GM19240 (cell line): ENCODE data around the gene ARHGAP24.
"Not testable (repeated sequence)": the region's sequence is repeated elsewhere in the genome, so short reads cannot be mapped to it uniquely, and the experiment has no call there.

Source experiments
- DNase-seq: peaks from one replicate; pipeline ENCODE4 v3.0.0; 2011; ENCODE audit warnings: low spot score; ENCODE audit not compliant: insufficient read length

The ARHGAP24 gene

DNA sequence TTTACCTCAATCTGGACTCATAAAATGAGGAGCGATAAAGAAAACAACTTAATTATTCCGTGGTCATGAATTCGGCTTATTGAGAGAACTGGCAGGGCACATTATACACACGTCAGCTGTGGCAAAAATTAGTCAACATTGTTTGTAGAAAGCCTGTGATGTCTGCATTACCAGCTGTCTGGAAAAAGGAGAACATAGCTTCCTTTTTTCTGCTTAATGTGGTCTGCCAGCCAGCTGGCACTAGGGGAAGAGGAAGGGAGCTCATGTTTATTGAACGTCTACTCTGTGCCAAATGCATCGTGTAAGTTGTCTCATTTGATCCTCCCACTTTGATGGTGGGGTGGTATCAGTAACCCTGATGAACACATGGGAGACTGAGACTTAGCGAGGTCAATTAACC, 367.6 kb downstream of the ARHGAP24 start:
- no peak for DNase-seq

DNA sequence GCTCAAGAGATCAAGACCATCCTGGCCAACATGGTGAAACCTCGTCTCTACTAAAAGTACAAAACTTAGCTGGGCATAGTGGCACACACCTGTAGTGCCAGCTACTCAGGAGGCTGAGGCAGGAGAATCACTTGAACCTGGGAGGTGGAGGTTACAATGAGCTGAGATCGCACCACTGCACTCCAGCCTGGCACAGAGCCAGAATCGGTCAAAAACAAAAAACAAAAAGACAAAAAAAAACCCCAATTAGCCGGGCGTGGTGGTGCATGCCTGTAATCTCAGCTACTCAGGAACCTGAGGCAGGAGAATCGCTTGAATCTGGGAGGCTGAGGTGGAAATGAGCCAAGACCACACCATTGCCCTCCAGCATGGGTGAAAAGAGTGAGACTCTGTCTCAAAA, 378.8 kb downstream of the ARHGAP24 start:
- DNase-seq, result not testable (repeated sequence)

DNA sequence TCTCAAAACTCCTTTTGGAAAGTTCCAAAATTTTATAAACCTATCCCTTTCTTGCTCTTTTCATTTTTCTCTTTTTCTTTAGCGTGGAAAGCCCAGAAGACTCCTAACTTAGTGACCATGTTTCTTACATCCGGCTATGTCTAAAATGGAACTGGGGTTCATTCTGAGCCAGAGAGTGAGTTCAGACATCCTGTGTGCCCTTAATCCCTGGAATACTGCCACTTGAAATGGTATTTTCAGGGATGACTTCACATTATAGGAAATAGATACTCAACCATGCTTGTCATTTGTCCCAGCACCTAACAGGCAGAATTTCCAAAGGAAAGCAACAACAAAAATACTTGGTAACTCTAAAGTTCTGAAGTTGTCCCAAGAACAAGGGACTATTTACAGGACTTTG, 379.6 kb downstream of the ARHGAP24 start:
- DNase-seq, result no peak

DNA sequence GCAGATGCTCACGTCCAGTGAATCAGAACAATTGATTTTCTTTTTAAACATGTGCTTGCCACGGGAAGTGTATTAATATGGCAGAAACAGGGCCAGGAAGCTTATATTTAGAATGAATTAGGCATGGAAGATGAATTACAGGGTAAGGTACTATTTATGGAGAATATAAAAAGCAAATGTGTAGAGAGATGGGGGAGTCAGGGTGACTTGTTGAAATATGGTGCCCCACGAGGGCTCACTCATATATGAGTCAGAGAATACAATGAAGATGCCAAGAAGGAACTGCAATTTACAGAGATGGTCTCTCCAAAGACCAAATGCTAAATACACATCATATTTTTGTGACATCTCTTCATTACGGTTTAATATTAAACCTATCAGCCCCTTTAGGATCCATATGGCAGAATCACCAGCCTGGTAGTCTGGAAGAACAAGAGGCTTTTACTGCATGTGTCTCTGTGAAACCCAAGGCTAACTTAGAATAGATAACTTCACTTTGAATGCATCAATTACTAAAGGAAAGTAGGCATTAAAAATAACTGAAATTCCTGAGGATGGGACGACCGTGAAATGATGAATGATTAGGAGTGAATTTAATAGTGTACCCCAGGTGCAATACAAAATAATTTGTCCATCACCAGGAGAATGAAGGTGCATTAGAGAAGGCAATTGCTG, 385.3 kb downstream of the ARHGAP24 start:
- DNase-seq, result no peak

DNA sequence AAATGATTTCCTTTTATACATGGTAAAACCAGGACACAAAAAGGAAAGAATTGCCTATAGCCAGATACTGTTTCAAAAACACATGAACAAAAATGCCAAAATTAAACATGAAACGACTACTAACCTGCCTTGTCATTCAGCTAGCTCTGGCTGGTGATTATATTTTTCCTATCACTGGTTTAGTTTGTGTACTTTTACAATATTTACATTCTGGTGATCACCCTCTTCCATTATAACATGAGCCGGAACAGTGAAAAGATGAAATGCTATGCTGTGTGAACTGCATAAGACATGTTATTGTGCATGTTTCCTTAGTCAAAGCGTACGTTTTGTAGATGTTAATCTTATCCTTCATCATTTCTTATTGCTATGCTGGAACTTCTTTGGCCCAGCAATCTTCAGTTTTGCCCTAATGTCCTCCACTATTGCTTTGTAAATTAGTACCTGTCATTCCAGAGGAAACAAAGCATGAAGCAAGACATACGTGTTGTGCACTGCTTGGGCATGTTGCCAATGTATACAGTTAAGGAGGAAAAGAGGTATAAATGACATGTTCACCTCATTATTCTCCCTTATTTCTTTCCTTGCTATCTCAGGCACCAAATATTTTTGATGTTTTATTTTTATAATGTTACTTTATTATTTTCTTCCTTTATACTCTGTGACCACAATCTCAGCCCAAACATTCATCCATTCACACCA, 386.3 kb downstream of the ARHGAP24 start:
- DNase-seq, result no peak

DNA sequence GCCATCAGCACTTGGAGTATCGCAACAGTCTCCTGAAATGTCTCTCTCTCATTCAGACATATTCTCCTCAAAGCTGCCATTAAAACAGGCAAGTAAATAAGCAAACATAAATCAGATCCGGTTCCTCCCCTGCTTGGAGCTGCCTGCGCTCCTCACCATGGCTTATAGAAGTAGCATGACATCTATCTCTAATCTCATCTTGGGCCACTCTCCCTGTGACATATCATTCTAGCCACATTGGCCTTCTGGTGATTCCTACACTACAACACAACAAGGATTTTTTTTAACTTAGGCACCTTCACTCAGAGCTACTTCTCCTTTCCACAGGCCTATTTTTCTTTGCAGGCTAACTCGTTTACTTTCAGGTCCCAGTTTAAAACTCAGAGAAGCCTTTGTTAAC, 387.9 kb downstream of the ARHGAP24 start:
- DNase-seq, result no peak

DNA sequence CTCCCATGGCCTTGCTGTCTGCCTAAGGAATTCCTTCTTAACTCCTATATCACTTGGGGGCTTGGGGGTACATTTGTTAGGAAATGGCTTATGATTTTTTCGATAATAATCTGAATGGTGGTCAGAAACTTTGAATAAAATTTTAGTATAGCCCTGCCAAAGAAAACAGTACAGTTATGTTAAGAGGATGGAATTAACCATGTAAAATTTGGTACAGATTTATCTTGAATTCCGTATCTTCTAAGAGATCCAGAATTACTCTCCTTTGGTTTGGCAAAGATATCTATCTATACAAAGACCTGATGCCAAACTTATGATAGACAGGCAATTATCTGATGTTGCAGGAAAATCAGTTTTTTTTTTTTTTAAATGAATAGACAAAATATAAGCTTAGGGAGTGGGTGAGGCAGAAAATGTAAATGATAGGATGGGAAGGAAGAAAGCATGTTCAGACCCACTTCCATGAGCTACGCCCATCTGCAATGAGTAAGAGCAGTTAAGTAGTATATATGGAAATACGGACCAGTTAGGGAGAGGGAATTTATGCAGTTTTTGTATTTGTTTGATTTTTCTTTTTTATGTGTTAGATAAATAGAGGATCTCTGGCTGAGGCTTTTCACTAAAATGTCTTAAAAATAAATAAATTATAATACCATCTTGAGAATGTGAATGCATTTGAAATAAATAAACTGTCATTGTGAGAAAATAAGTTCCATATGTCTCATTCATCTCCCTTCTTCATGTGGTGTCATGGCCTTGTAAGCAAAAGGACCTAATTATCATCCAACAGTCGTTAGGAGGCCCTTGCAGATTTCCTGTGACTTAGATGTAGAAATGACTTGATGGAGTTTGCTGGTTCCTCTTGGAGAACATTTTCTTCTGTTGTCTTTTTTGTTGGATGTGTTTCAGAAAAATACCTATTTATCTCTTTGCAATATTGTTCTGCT, 389.6 kb downstream of the ARHGAP24 start:
- no peak for DNase-seq

DNA sequence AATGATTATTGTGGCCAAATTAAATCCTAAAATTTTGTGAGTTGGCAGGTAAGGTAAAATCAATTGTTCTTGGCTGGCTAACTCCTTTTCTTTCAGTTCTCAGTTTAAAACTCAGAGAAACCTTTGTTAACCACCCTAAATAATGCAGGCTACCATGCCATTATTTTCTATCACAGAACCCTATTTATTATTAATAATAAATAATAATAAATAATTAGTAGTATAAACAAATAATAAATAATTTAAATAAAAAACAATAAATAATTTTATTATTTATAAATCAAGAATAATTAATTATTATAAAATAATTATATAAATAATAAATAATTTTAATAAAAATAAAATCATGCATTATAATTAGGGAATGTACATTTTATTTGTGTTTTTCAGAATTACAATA, 390.3 kb downstream of the ARHGAP24 start:
- DNase-seq, result no peak

DNA sequence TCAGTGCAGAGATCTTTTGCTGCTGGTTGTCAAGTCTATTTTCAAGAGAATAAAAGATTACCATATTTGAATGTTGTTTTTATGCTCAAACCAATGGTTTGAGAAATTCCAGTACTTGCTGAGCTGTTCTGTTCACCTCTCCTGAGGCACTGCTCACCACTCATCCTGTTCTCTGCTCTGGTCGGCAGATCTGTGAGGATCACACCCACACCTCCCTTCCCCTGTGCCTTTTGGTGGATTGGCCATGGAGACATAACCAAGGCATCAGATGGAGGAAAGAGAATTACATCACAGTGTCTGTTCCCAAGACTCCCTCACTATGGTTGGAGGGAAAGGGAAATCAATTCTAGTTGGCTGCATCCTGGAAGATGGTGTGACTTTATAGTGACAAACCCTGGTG, 391.6 kb downstream of the ARHGAP24 start:
- DNase-seq, result no peak

DNA sequence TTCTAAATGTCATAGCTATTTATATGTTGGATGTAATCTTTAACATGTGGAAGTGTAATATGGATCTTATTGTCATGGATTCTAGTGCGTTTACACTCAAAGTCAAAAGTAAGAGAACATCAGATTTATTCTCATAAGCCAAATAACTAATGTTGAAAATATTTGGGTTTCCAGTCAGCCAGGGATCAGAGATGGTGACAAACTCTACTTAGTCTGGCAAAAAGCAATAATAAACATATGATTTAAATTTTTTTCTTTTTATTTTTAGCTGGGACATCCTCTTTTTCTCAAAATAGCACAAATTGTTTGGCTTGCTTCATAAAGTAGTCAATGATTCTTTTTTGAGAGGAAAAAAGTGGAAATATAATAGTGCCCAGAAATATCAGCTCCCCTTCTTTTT, 392.3 kb downstream of the ARHGAP24 start:
- no peak for DNase-seq

DNA sequence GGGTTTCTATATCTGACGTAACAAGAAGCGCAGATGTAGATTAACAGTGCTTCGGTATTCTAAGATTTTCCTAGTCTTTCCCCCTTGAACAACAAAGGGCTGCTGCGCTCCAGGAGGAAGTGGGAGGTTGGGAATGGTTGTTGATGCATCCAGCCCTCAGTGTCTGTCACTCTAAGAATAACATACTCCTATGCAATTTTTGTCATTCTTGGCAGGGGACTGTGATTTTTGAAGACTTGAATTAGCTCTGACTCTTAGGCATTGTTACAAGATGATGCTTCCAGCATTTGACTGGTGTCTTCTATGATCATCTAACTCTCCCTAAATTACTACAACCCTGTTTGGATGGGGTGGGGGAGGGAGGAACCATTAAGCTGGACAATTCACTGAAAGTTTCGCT, 394.2 kb downstream of the ARHGAP24 start:
- no peak for DNase-seq

DNA sequence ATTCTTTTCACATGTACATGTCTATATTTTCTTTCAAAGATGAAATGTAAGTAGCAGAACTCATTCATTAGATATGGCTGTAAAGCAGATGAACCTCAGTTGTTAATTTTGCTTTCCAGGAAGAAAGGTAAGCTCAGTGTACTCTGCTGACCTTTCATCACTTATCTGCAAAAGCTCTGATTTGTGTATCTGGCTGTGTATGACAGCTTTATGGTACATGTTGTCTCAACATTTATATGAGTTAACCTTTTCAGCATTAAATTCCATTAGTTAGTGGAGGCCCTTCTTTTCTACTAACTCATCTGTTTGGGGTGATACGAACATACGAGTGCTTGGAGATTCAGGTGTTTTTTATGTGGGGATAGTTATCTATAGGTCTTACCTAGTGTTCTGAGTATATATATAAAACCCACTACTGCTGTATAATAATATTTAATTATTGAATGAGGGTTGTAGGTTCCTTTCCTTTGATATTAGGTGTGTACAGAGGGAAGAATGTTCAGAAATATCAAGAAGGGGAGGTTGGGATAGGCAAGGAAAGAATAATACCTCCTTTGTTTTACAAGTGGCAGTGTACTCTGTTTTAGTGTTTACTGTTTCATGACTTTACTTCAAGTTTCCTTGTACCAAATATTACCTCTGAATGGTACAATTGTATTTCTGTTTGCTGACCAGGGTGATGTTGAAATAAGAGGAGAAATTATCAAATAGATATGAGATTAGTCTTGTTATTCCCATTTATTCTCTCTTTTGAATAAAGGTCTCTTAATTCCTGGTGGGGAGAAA, 395.5 kb downstream of the ARHGAP24 start:
- no peak for DNase-seq

DNA sequence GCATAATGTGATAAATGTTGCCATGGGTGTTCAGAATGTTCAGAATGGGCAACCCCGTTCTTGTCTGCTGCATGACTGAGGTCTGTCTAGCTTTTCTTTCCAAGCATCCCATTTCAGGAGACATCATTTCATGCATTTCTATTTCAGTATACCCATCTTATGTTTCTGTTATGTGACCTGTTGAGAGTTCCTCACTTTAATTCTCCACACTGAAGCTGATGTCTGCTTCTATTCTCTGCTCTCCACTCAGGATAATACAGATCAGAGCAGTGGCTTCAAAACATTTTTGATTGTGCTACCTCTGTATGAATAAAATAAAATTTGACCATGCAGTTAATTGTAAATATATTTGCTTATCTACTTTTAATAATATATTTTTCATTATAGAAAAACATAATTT, 398.6 kb downstream of the ARHGAP24 start:
- no peak for DNase-seq

DNA sequence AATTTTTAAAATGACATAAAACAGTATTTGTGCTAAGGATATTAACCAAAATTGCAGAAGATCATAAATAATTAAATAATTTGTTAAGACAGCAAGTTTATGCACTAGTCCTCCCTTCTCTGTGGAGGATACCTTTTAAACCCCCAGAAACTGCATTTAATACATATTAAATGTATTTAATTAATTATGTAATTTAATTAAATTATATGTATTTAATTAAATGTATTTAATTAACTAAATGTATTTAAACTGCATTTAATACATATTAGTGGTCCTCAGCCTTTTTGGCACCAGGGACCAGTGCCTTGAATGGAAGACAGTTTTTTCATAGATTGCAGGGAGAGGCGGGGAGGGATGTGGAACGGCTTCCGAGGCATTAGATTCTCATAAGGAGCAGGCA, 404.6 kb downstream of the ARHGAP24 start:
- no peak for DNase-seq

DNA sequence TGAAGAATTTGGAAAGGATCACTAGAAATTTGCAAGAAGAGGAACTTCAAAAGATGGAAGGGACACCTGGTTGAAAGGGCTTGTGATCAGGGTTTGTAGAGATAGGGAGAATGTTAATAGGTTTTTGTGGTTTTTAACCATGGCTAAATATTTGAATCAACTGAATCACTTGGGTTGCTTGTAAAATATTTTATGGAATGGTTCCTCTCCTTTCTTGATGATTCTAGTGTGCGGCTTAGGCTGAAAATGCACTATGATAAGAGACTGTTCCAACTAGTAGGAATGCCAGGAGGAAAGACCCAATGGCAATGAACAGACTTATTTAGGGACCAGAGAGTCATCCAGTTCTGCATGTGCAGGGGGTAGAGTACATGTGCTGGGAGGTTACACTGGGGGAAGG, 408.2 kb downstream of the ARHGAP24 start:
- DNase-seq, result no peak

DNA sequence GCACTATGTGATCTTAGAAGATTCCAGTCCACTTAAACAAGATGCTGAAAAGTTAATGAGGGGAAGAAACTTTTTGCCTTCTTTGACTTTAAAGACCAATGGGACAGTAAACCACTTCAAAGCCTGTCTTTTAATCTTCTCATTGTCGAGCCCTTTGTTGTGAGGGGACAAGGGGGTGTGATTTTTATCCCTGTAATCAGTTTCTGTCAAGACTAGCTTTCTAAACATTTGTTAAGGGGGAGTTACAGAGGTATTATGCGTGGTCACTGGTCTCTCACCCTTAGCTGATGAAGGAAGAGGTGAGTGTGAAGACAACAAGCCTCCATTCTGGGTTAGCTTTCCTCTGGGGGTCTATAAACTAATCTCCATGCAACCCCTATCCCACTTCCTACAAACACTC, 409.3 kb downstream of the ARHGAP24 start:
- no peak for DNase-seq

DNA sequence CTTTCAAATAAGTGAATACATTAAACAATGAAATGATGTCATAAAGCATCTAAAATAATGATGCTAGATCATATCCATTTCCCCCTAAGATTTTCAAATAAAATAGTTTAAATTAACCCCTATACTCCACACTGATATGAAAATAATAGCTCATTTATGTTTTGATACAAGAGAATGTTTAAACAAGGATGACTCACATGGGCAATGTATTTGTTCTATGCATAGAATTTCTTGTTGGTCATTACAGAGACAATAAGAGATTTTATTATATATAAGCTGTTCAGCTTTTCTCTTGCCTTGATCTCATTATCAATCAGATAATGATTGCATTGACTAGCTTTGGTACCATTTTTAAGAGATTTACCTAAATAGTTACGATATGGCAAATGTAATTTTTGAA, 411.7 kb downstream of the ARHGAP24 start:
- DNase-seq, result no peak

DNA sequence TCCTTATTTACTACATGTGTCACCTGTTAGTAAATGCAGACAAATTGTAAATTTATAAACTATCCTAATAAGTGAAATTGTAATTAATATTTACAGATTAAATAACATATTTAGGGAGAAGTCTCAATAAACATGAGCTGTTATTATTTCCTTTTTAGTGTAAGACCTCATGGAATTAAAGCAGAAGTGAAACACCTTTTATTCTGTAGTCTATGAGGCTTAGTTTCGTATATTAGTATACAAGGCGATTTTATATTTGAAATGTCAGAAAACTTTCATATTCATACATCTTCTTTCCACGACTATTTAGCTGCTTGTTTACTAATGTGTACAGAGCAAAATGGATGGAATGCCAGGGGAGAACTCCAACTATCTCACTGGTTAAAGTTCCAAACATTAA, 414.4 kb downstream of the ARHGAP24 start:
- no peak for DNase-seq

DNA sequence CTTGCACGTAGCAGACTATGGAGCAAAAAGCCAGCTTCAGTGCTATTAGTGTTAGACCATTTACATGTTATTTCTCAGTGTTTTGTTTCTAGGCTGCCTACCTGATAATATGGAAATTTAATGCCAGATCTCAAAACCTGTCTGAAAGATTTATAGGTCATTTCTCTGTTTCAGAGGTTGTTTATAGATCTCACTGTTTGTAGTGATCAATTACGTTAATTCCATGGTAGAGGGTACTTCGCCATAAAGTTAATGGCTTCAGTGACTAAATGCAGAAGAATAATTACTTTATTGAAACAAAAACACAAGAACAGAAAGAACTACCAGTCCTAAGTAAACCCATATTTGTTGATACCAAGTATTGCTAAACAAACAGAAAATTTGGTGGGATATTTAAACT, 420.8 kb downstream of the ARHGAP24 start:
- no peak for DNase-seq

DNA sequence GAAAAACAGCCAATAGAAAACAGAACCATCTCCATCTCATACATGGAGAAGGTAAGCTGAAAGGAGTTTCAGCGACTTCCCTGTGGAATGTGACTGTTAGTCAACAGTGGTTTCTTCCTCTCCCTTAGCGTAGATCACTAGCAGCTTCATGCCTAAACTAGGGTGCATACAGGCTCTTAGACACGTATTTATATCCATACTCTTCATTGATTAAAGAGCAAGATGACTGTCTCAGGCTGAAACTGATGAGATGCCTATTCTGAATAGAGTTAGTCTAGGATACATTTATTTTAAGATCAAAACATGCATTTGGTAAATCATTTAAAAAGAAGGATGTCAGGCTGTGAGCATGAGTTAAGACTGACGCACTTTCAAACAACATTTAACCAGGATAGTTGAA, 423.3 kb downstream of the ARHGAP24 start:
- DNase-seq, result no peak

DNA sequence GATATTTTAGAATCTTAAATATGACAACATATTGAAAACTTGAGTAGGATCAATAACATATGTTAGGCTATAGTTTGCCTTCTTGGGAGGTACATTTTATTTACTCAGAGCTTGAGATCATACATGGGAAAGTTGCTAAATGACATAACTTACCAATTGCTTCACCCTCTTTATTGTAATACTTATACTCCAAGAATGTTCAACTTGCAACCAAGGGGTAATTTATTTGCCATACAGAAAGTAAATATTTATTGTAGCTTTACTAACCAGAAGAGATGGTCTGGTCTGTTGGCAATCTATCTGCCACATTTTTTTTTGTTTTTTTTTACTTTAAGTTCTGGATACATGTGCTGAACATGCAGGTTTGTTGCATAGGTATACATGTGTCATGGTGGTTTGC, 426.6 kb downstream of the ARHGAP24 start:
- no peak for DNase-seq
